Posterior cingulate gyrus (tissue), 11 donors: Measurements from ENCODE around the gene COPS6.
A peak's percentile ranks its signal among the peaks of the same experiment; 100 is the strongest.

ENCODE experiments used
- DNase-seq, 10 donors: peaks; one replicate each; pipeline versions ENCODE4 v3.0.0 to v3.0.0-alpha.2; 2020 to 2021; ENCODE audit warnings: mixed read lengths in 3 of 10
- intact Hi-C: fragments of 100-400 bp; cut with DNase I; formaldehyde crosslinking; loops from one replicate; pipeline ENCODE4 v1.15.1; 2023

COPS6 gene

GRCh38 chr7:100124301-100125230 is 35.8 kb downstream of the COPS6 start:
- intact Hi-C loops: no loop called here

GRCh38 chr7:100126239-100126930 is 37.6 kb downstream of the COPS6 start:
- intact Hi-C loops: loop anchor here (2.0 kb wide), 1 partner anchor 26 kb away; the partner anchor contains the start of genes AP4M1 and MCM7
- peak in 1 of 10 donors; percentile 85 for DNase-seq

More at GRCh38 chr7:100124301-100125230, 35.8 kb downstream of the COPS6 start:
- peak in 2 of 10 donors; percentile 3 to 16 for DNase-seq

GRCh38 chr7:100126931-100127865 is 38.4 kb downstream of the COPS6 start, which contains the start of gene MBLAC1:
Gene MBLAC1, plus strand, starts transcription at chr7:100126967. Its CDS starts 429 bp downstream, at chr7:100127396.
- peak; percentile 87 to 98 (median 92) for DNase-seq
- intact Hi-C loops: loop anchor here (2.0 kb wide), 1 partner anchor 26 kb away; the partner anchor contains the start of genes AP4M1 and MCM7

- intact Hi-C loops: loop anchor here (2.0 kb wide), 1 partner anchor 27 kb away; the partner anchor contains the start of genes AP4M1 and MCM7
- DNase-seq: peak in 5 of 10 donors; percentile 11 to 87 (median 75)
These were observed 39.3 kb downstream of the COPS6 start for GRCh38 chr7:100127866-100128636.

- DNase-seq: peak in 3 of 10 donors; percentile 3 to 39 (median 16)
- intact Hi-C loops: no loop called here
These were observed 39.8 kb downstream of the COPS6 start for GRCh38 chr7:100128637-100128963.

- DNase-seq: peak in 2 of 10 donors; percentile 2 to 3
- intact Hi-C loops: loop anchor here (10.0 kb wide), 1 partner anchor 85 kb away; the partner anchor contains the start of gene PVRIG
These were observed 41.4 kb downstream of the COPS6 start for GRCh38 chr7:100130220-100130607.

GRCh38 chr7:100130608-100131453 is 42.1 kb downstream of the COPS6 start:
- DNase-seq: peak; percentile 56 to 96 (median 86)
- intact Hi-C loops: loop anchor here (10.0 kb wide), 1 partner anchor 84 kb away; the partner anchor contains the start of gene PVRIG

GRCh38 chr7:100132126-100132525 is 43.4 kb downstream of the COPS6 start:
- peak in 2 of 10 donors; percentile 8 to 22 for DNase-seq
- intact Hi-C loops: loop anchor here (10.0 kb wide), 1 partner anchor 83 kb away; the partner anchor contains the start of gene PVRIG

- intact Hi-C loops: loop anchor here (10.0 kb wide), 1 partner anchor 82 kb away; the partner anchor contains the start of gene PVRIG
- DNase-seq: peak in 8 of 10 donors; percentile 25 to 94 (median 51)
These were observed 44.0 kb downstream of the COPS6 start for GRCh38 chr7:100132697-100133151.

- DNase-seq: peak in 2 of 10 donors; percentile 18 to 50
- intact Hi-C loops: loop anchor here (10.0 kb wide), 1 partner anchor 77 kb away; the partner anchor contains the start of gene PVRIG
These were observed 49.3 kb downstream of the COPS6 start for GRCh38 chr7:100137851-100138760.

GRCh38 chr7:100141555-100141949 is 52.8 kb downstream of the COPS6 start:
- intact Hi-C loops: no loop called here
- DNase-seq: peak in 1 of 10 donors; percentile 38
